ENCODE data around the gene POLN. TPM values are rescaled to one million over a fixed set of nuclear protein-coding genes. Genes with fewer than 3 reads are reported as not detected.
"Not testable (repeated sequence)": the region's sequence is repeated elsewhere in the genome, so short reads cannot be mapped to it uniquely, and the experiment has no call there.

Gene POLN
- total RNA-seq, 1 donor from 2014 or later = 2.2 TPM

GRCh38 chr4:2226261-2226660 is 15.7 kb downstream of the POLN start:
- H3K27ac ChIP-seq = no peak overlapping the region

DNA sequence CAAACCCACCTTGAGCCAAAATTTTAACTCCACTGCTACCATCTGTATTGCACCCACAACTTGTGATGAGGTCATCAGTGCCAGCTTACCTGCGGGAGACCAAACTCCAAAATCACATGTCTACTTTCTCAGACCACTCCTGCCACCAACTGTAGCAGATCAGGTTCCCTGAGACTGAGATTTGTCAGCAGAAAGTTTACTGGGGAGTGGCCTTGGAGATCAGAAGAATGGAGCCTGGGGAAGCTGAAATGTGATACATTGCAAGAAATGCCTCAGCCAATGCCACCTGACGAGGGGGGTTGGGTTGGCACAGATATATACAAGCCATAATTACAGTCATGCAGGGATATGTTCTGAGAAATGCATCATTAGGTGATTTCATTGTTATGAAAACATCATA is 19.1 kb downstream of the POLN start:
- no peaks in the 10 kb centered on the region for H3K27me3 ChIP-seq (ENCODE audit: low read depth)
- no peak for ATAC-seq
- no peak for DNase-seq
- H3K36me3 ChIP-seq = peaks cover 25% of the 10 kb centered on the region
- no peak overlapping the region for H3K4me3 ChIP-seq
- H3K9me3 ChIP-seq = no peaks in the 10 kb centered on the region
- intact Hi-C loops (cut with DNase I) = no loop called here
- TF ChIP-seq CTCF (IDR thresholded peaks at IDR 0.05) = no peak
- no peak overlapping the region for H3K27ac ChIP-seq
- H3K4me1 ChIP-seq = no peaks in the 10 kb centered on the region

More at GRCh38 chr4:2226261-2226660, 15.7 kb downstream of the POLN start:
- ATAC-seq (no peak), DNase-seq (no peak)
- Histone ChIP-seq H3K4me1 (no peaks in the 10 kb centered on the region), H3K4me3 (no peak overlapping the region), H3K27me3 (ENCODE audit: low read depth) (no peaks in the 10 kb centered on the region), H3K36me3 (peaks cover 37% of the 10 kb centered on the region), H3K9me3 (no peaks in the 10 kb centered on the region)
- intact Hi-C loops (cut with DNase I) = no loop called here
- no peak for TF ChIP-seq CTCF (IDR thresholded peaks at IDR 0.05)

GRCh38 chr4:2221378-2221777 is 20.5 kb downstream of the POLN start:
- intact Hi-C loops (cut with DNase I); H3K9me3 ChIP-seq: not testable (repeated sequence)

DNA sequence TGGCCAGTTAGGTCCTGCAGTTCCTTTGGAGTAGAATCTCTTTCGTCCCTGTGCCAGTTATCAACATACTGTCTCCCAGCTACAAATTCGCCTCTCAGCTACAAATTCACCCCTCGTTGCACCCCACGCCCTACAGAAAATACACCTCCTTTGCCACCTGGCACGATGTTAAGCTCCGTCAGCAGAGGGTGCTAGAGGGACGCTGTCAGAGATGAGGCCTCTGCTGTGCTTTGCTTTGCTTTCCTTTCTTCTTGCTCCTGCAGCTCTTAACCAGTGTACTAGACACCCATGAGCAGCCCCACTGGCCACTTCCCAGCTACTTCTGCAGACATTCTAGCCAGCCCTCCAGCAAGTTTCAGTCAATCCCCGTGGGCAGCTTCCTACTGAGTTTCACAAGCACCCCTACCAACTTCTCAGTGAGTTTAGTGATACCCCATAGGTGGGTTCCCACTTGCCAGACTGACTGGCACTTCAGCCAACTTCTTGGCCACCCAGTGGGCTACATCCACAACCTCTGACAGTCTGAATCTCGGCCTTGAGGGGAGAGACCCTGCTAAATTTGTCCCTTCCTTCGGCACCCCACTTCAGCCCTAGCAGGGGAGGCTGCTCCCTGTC is 21.8 kb downstream of the POLN start:
- no peaks in the 10 kb centered on the region for H3K27me3 ChIP-seq (ENCODE audit: low read depth)
- H3K4me1 ChIP-seq = no peaks in the 10 kb centered on the region
- H3K4me3 ChIP-seq = no peak overlapping the region
- no peaks in the 10 kb centered on the region for H3K9me3 ChIP-seq
- ATAC-seq (peak; percentile 89 to 91), DNase-seq (peak; percentile 71)
- TF ChIP-seq CTCF (IDR thresholded peaks at IDR 0.05) = peak; percentile 85
- peaks cover 11% of the 10 kb centered on the region for H3K36me3 ChIP-seq
- intact Hi-C loops (cut with DNase I) = no loop called here
- no peak overlapping the region for H3K27ac ChIP-seq

More at GRCh38 chr4:2221378-2221777, 20.5 kb downstream of the POLN start:
- H3K4me3 ChIP-seq; H3K27me3 ChIP-seq (ENCODE audit: low read depth); H3K27ac ChIP-seq; ATAC-seq; H3K4me1 ChIP-seq; DNase-seq: not testable (repeated sequence)
- H3K36me3 ChIP-seq = peaks cover 16% of the 10 kb centered on the region

- no peak for TF ChIP-seq CTCF (IDR thresholded peaks at IDR 0.05)
- H3K36me3 ChIP-seq = peaks cover 11% of the 10 kb centered on the region
- no peak overlapping the region for H3K27ac ChIP-seq
- H3K4me1 ChIP-seq = no peaks in the 10 kb centered on the region
- H3K27me3 ChIP-seq (ENCODE audit: low read depth) = no peaks in the 10 kb centered on the region
- no peak overlapping the region for H3K4me3 ChIP-seq
- DNase-seq = no peak
- intact Hi-C loops (cut with DNase I) = no loop called here
- no peaks in the 10 kb centered on the region for H3K9me3 ChIP-seq
- ATAC-seq = peak in 1 of 2 donors; percentile 13
Observed at GRCh38 chr4:2219233-2219760, 22.6 kb downstream of the POLN start.

- no peak for ATAC-seq
- H3K4me3 ChIP-seq = no peak overlapping the region
- H3K27ac ChIP-seq = no peak overlapping the region
- H3K9me3 ChIP-seq = no peaks in the 10 kb centered on the region
- no peak for TF ChIP-seq CTCF (IDR thresholded peaks at IDR 0.05)
- DNase-seq = no peak
- H3K36me3 ChIP-seq = peaks cover 9% of the 10 kb centered on the region
- no peaks in the 10 kb centered on the region for H3K4me1 ChIP-seq
- intact Hi-C loops (cut with DNase I) = no loop called here
- no peaks in the 10 kb centered on the region for H3K27me3 ChIP-seq (ENCODE audit: low read depth)
Observed at GRCh38 chr4:2218436-2218835, 23.5 kb downstream of the POLN start.
